Peyer's patch (tissue), 4 donors: ENCODE results near the gene LHX1. TPM values are rescaled to one million over a fixed set of nuclear protein-coding genes. Genes with fewer than 3 reads are reported as not detected.
A peak's percentile ranks its signal among the peaks of the same experiment; 100 is the strongest.

ENCODE experiments used
- DNase-seq, 3 donors: peaks; one replicate each; pipeline ENCODE4 v3.0.0-alpha.2; 2017 to 2019
- H3K27ac ChIP-seq, 4 donors: fragments of 200-600 bp; sonication (generic); one replicate each; pipeline ENCODE4 v1.5.1; 2016 to 2019
- H3K27me3 ChIP-seq, 2 donors: fragments of 200-600 bp; sonication (generic); one replicate each; pipeline ENCODE4 v1.5.1; 2019
- H3K36me3 ChIP-seq, 3 donors: fragments of 200-600 bp; sonication (generic); one replicate each; pipeline ENCODE4 v1.5.1; 2016 to 2019
- H3K4me1 ChIP-seq, 4 donors: fragments of 200-600 bp; sonication (generic); one replicate each; pipeline ENCODE4 v1.5.1; 2016 to 2019
- H3K4me3 ChIP-seq, 4 donors: fragments of 200-600 bp; sonication (generic); 1 replicate in 3 of 4; 2 replicates in 1 of 4; pipeline ENCODE4 v1.5.1; 2016 to 2019; ENCODE audit warnings: mild to moderate bottlenecking in 1 of 4
- H3K9me3 ChIP-seq, 4 donors: fragments of 200-600 bp; sonication (generic); one replicate each; pipeline ENCODE4 v1.5.1; 2016 to 2019; ENCODE audit warnings: mild to moderate bottlenecking in 1 of 4
- CTCF ChIP-seq, 6 experiments: fragments of 450-650 bp in 4 of 6; fragments of 200-600 bp in 2 of 6; sonication (generic) in 1 of 6; IDR thresholded peaks; one replicate each; pipeline ENCODE4 v1.5.1; 2017 to 2019; ENCODE audit warnings: antibody characterized with exemption in 6 of 6, mild to moderate bottlenecking in 3 of 6, moderate library complexity in 1 of 6
- POLR2A ChIP-seq, 2 donors: fragments of 450-650 bp; IDR thresholded peaks; one replicate each; pipeline ENCODE4 v1.5.1; 2017; ENCODE audit warnings: antibody characterized with exemption in 2 of 2, mild to moderate bottlenecking in 2 of 2, moderate library complexity in 2 of 2
- total RNA-seq, 4 donors: library from RNA; depleted of rRNA; stranded (reverse); fragments of >200 nt; gene quantifications; one replicate each; pipeline ENCODE4 v1.1.0, GENCODE V29; 2016

The LHX1 gene
- total RNA-seq, 4 donors from 2014 or later: not detected

GRCh38 chr17:36926226-36926625, 11.0 kb upstream of the LHX1 start:
- no peak for TF ChIP-seq POLR2A (IDR thresholded peaks at IDR 0.05)
- no peak for TF ChIP-seq CTCF (IDR thresholded peaks at IDR 0.05)
- no peaks in the 10 kb centered on the region for H3K9me3 ChIP-seq
- H3K27me3 ChIP-seq: peaks cover 0 to 27% of the 10 kb centered on the region in 2 donors
- H3K27ac ChIP-seq: no peak overlapping the region
- no peak overlapping the region for H3K4me3 ChIP-seq
- peaks cover 0 to 10% (median 0%) of the 10 kb centered on the region in 4 donors for H3K4me1 ChIP-seq
- DNase-seq: no peak
- no peaks in the 10 kb centered on the region for H3K36me3 ChIP-seq

GRCh38 chr17:36926701-36927100, 10.6 kb upstream of the LHX1 start:
- TF ChIP-seq POLR2A (IDR thresholded peaks at IDR 0.05) (no peak), CTCF (IDR thresholded peaks at IDR 0.05) (no peak)
- no peaks in the 10 kb centered on the region for H3K36me3 ChIP-seq

DNA sequence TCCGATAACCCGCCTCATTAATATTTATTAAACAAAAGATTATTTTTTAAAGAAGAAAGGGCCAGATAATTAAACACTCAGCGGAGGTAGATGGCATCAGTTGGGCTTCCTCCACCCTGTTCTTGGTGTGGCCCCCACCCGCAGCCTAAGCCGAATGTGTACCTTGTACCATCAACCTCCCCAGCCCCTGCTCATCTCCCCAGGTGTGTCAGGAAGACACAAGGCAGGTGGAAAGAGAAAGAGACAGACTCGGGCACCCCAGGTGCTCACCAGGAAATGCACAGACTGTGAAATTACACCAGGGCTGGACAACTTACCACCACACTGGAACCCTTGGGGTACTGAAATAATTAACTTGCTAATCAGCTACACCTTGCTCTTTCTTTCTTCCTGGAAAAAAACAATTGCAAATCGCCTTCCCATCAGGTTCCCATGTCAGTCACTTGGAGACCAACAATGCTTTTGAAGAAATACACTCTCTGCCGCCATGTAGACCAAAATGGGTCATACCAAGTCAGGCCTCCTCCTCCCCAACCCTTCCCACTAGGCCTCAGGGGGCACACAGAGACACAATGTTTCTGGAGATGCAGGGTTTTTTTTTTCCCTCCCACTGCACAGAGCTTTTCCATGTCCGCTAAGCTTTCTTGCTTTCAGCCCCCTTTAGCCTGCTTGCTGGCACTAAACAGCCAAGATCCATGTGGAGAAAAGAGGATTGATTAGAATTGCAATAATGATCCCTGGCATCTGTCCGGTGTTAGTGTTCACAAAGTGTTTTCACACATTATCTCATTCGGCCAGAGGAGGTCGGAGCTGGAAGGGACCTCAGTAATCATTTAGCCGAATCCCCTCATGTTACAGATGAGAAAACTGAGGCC, 8.6 kb upstream of the LHX1 start:
- Histone ChIP-seq H3K4me3 (peak overlapping the region in 1 of 4 donors; percentile 15), H3K27me3 (peaks cover 0 to 50% of the 10 kb centered on the region in 2 donors), H3K27ac (no peak overlapping the region), H3K36me3 (no peaks in the 10 kb centered on the region), H3K4me1 (peaks cover 0 to 33% (median 5%) of the 10 kb centered on the region in 4 donors), H3K9me3 (no peaks in the 10 kb centered on the region)
- no peak for TF ChIP-seq POLR2A (IDR thresholded peaks at IDR 0.05)
- TF ChIP-seq CTCF (IDR thresholded peaks at IDR 0.05): no peak
- DNase-seq: no peak

More at GRCh38 chr17:36926701-36927100, 10.6 kb upstream of the LHX1 start:
- DNase-seq: no peak
- Histone ChIP-seq H3K27me3 (peaks cover 0 to 32% of the 10 kb centered on the region in 2 donors), H3K27ac (no peak overlapping the region), H3K4me1 (peaks cover 0 to 13% (median 0%) of the 10 kb centered on the region in 4 donors), H3K4me3 (no peak overlapping the region), H3K9me3 (no peaks in the 10 kb centered on the region)

- H3K9me3 ChIP-seq: no peaks in the 10 kb centered on the region
- TF ChIP-seq CTCF (IDR thresholded peaks at IDR 0.05) (no peak), POLR2A (IDR thresholded peaks at IDR 0.05) (no peak)
- H3K36me3 ChIP-seq: no peaks in the 10 kb centered on the region
- H3K4me3 ChIP-seq: no peak overlapping the region
- peaks cover 0 to 46% (median 12%) of the 10 kb centered on the region in 4 donors for H3K4me1 ChIP-seq
- no peak overlapping the region for H3K27ac ChIP-seq
- DNase-seq: no peak
- H3K27me3 ChIP-seq: peaks cover 0 to 61% of the 10 kb centered on the region in 2 donors
Measured at GRCh38 chr17:36929851-36930582, 7.3 kb upstream of the LHX1 start.

DNA sequence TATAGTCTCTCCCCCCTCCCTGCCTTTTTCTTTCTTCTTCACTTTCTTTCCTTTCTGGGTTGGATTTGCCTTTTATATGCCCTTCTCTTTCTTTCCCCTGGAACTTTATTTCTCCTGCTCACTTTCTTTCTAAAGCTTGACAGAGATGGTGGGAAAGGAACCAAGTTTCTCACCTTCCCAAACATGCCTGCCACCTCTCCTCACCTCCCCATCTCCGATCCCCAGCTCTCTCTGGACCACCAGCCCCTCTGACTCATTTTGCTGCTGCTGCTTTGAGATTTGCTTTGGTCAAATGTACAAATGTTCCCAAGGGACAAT, 6.7 kb upstream of the LHX1 start:
- peaks cover 0 to 67% of the 10 kb centered on the region in 2 donors for H3K27me3 ChIP-seq
- H3K27ac ChIP-seq: no peak overlapping the region
- no peak for DNase-seq
- H3K4me3 ChIP-seq: no peak overlapping the region
- peaks cover 0 to 51% (median 13%) of the 10 kb centered on the region in 4 donors for H3K4me1 ChIP-seq
- no peak for TF ChIP-seq CTCF (IDR thresholded peaks at IDR 0.05)
- no peak for TF ChIP-seq POLR2A (IDR thresholded peaks at IDR 0.05)
- no peaks in the 10 kb centered on the region for H3K36me3 ChIP-seq
- H3K9me3 ChIP-seq: no peaks in the 10 kb centered on the region
